Caco-2 (cell line): ENCODE measurements around the gene FREY1. TPM values are rescaled to one million over a fixed set of nuclear protein-coding genes. Genes with fewer than 3 reads are reported as not detected.

Experiments used
- BruUV-seq: library from RNA; stranded (reverse); fragments of 400-500 nt; replicated peaks from 2 replicates; lab custom pipeline; 2021; lab: Mats Ljungman, UMichigan
- CTCF ChIA-PET: fragments of 300-600 bp; sonication (Branson Sonifier 250); formaldehyde crosslinking; loops from one replicate; lab custom pipeline; 2022; ENCODE audit warnings: antibody characterized with exemption; lab: Charles Lee
- POLR2A ChIA-PET: fragments of 300-600 bp; sonication (Branson Sonifier 250); formaldehyde crosslinking; loops from one replicate; lab custom pipeline; 2022; ENCODE audit warnings: antibody characterized with exemption; lab: Charles Lee
- DNase-seq, 2 experiments: peaks; one replicate each; pipeline versions ENCODE4 v3.0.0 to v3.0.0-alpha.2; 2020 to 2022
- H3K27me3 ChIP-seq: replicated peaks from 2 replicates; pipeline ENCODE4 v1.6.0; 2011; ENCODE audit warnings: low read length; ENCODE audit not compliant: control insufficient read depth, insufficient read depth
- H3K36me3 ChIP-seq: 2 replicates; pipeline ENCODE4 v1.5.1; 2011; ENCODE audit warnings: low read length; ENCODE audit not compliant: control insufficient read depth, insufficient read depth
- H3K4me1 ChIP-seq: fragments of 250-450 bp; sonication (Bioruptor Pico); 2 replicates; pipeline ENCODE4 v1.5.1; 2020; ENCODE audit warnings: mild to moderate bottlenecking
- H3K4me3 ChIP-seq: 2 replicates; pipeline ENCODE4 v1.5.1; 2011; ENCODE audit warnings: low read depth, mild to moderate bottlenecking, control low read depth, low read length
- H3K9me3 ChIP-seq: fragments of 250-450 bp; sonication (Bioruptor Pico); 2 replicates; pipeline ENCODE4 v1.5.1; 2020; ENCODE audit warnings: mild to moderate bottlenecking, moderate library complexity
- H3K27ac Mint-ChIP-seq: one replicate; pipeline ENCODE4 v1.8.0; 2022; ENCODE audit warnings: mixed read lengths; ENCODE audit not compliant: unreplicated experiment
- H3K27me3 Mint-ChIP-seq: one replicate; pipeline ENCODE4 v1.8.0; 2022; ENCODE audit warnings: mixed read lengths; ENCODE audit not compliant: insufficient read depth, unreplicated experiment
- H3K36me3 Mint-ChIP-seq: one replicate; pipeline ENCODE4 v1.8.0; 2022; ENCODE audit warnings: mild to moderate bottlenecking, mixed read lengths; ENCODE audit not compliant: insufficient read depth, unreplicated experiment
- H3K4me1 Mint-ChIP-seq: one replicate; pipeline ENCODE4 v1.8.0; 2022; ENCODE audit warnings: low read depth, mixed read lengths; ENCODE audit not compliant: unreplicated experiment
- H3K4me3 Mint-ChIP-seq: one replicate; pipeline ENCODE4 v1.8.0; 2022; ENCODE audit warnings: mild to moderate bottlenecking, moderate library complexity, mixed read lengths; ENCODE audit not compliant: unreplicated experiment
- H3K9me3 Mint-ChIP-seq: one replicate; pipeline ENCODE4 v1.8.0; 2022; ENCODE audit warnings: mixed read lengths; ENCODE audit not compliant: unreplicated experiment
- CTCF ChIP-seq, 2 experiments: fragments of 200-600 bp in 1 of 2; IDR thresholded peaks; 1 replicate in 1 of 2; 2 replicates in 1 of 2; pipeline versions ENCODE4 v1.5.1 to v1.8.0; 2011 to 2022; ENCODE audit warnings: antibody characterized with exemption in 1 of 2, control low read depth in 1 of 2, inconsistent platforms in 1 of 2, low read depth in 1 of 2, low read length in 1 of 2, mild to moderate bottlenecking in 1 of 2, moderate library complexity in 1 of 2; ENCODE audit not compliant: insufficient read depth in 1 of 2, severe bottlenecking in 1 of 2, unreplicated experiment in 1 of 2
- intact Hi-C: fragments of 100-400 bp; cut with micrococcal nuclease; formaldehyde crosslinking; loops from one replicate; pipeline ENCODE4 v1.10.0; 2022; ENCODE audit not compliant: unreplicated experiment
- total RNA-seq: library from RNA; stranded (reverse); gene quantifications from 2 replicates; pipeline ENCODE4 v1.2.3, GENCODE V29; 2022

FREY1 gene
- total RNA-seq, 1 experiment from 2014 or later: 1.2 TPM

DNA sequence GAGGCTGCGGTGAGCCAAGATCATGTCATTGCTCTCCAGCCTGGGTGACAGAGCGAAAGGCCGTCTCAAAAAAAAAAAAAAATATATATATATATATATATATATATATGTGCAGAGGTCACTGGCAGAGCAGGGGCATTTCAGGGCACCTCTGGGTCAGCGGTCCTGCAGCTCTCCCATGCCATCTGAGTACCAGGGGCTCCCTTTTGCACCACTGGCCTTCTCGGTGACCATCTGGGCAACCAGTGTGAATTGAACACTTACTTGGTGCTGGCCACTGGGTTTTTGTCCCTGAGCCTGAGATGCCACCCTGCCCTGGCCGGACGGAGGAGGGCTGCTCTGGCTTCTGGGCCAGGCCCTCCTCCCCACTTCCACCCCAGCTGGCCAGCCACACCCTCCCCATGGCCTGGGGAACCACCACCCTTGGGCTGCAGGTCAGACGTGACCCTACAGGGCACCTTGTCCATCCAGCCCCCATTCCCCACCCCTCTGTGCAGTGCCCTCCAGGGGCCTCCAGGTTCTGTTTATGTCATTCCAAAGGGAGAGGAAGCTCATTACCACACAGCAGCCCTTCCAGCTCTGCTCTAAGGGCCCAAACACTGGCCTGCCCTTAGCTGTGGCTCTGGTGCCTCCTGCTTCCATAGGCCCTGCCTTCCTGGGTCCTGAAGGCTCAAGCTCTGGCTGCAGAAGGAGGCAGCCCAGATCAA lies 11.4 kb downstream of the FREY1 start:
- TF ChIP-seq CTCF (IDR thresholded peaks at IDR 0.05; ENCODE audit: insufficient read depth in 1 of 2, low read depth in 1 of 2, low read length in 1 of 2, severe bottlenecking in 1 of 2, unreplicated experiment in 1 of 2): no peak
- no peak for DNase-seq
- peaks cover 4% of the 10 kb centered on the region for H3K27me3 Mint-ChIP-seq
- H3K27ac Mint-ChIP-seq: no peak overlapping the region
- Histone ChIP-seq H3K27me3 (no peaks in the 10 kb centered on the region), H3K36me3 (no peaks in the 10 kb centered on the region), H3K4me1 (peaks cover 10% of the 10 kb centered on the region), H3K4me3 (no peak overlapping the region), H3K9me3 (no peaks in the 10 kb centered on the region)
- peaks cover 4% of the 10 kb centered on the region for H3K36me3 Mint-ChIP-seq
- no peaks in the 10 kb centered on the region for H3K9me3 Mint-ChIP-seq
- BruUV-seq: no TSS peak
- ChIA-PET CTCF (interaction anchor here (0.6 to 1.3 kb wide), 2 partner anchors 22 to 256 kb away, joined by 3 to 5 read pairs; partner anchors contain the start of gene PEX16), POLR2A (no interaction called here)
- peaks cover 12% of the 10 kb centered on the region for H3K4me1 Mint-ChIP-seq
- H3K4me3 Mint-ChIP-seq: no peak overlapping the region
- intact Hi-C loops: no loop called here

- H3K9me3 ChIP-seq: no peaks in the 10 kb centered on the region
- no peak overlapping the region for H3K27ac Mint-ChIP-seq
- no peak overlapping the region for H3K4me3 ChIP-seq
- ChIA-PET CTCF (no interaction called here), POLR2A (no interaction called here)
- peaks cover 6% of the 10 kb centered on the region for H3K4me1 Mint-ChIP-seq
- no peak overlapping the region for H3K4me3 Mint-ChIP-seq
- H3K27me3 Mint-ChIP-seq: peaks cover 4% of the 10 kb centered on the region
- H3K36me3 Mint-ChIP-seq: peaks cover 4% of the 10 kb centered on the region
- no peaks in the 10 kb centered on the region for H3K36me3 ChIP-seq
- TF ChIP-seq CTCF (IDR thresholded peaks at IDR 0.05; ENCODE audit: insufficient read depth in 1 of 2, low read depth in 1 of 2, low read length in 1 of 2, severe bottlenecking in 1 of 2, unreplicated experiment in 1 of 2): no peak
- peaks cover 7% of the 10 kb centered on the region for H3K4me1 ChIP-seq
- no TSS peak for BruUV-seq
- no peaks in the 10 kb centered on the region for H3K27me3 ChIP-seq
- no peak for DNase-seq
- no peaks in the 10 kb centered on the region for H3K9me3 Mint-ChIP-seq
- intact Hi-C loops: no loop called here
Measured at GRCh38 chr11:45894555-45895247, 12.4 kb downstream of the FREY1 start.

DNA sequence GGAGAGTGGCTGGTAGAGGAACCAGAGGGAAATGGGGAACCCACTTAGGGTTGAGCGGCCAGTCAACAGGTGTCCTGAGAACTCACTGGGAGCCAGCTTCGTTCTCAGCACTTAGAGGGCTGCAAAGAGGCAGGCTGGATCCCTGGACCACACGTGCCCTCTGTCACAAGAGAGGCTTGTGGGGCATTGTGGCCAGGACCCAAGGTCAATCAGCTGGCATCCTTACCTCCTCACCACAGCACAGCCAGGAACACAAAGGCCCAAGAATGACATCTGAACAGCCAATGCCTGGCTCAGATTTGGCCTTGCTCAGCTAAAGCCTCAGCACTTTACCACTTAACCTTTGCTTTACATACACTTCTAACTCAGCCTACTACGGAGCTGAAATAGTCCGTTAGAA lies 14.2 kb downstream of the FREY1 start:
- intact Hi-C loops: no loop called here
- no peak overlapping the region for H3K4me3 Mint-ChIP-seq
- no peaks in the 10 kb centered on the region for H3K9me3 Mint-ChIP-seq
- H3K27me3 ChIP-seq: no peaks in the 10 kb centered on the region
- no peak for TF ChIP-seq CTCF (IDR thresholded peaks at IDR 0.05; ENCODE audit: insufficient read depth in 1 of 2, low read depth in 1 of 2, low read length in 1 of 2, severe bottlenecking in 1 of 2, unreplicated experiment in 1 of 2)
- no peak for DNase-seq
- no peaks in the 10 kb centered on the region for H3K4me1 ChIP-seq
- no peaks in the 10 kb centered on the region for H3K36me3 ChIP-seq
- peaks cover 6% of the 10 kb centered on the region for H3K4me1 Mint-ChIP-seq
- POLR2A ChIA-PET: no interaction called here
- H3K27me3 Mint-ChIP-seq: peaks cover 2% of the 10 kb centered on the region
- no peak overlapping the region for H3K27ac Mint-ChIP-seq
- H3K9me3 ChIP-seq: no peaks in the 10 kb centered on the region
- CTCF ChIA-PET: interaction anchor here (0.5 kb wide), 1 partner anchor 148 kb away, joined by 3 read pairs; no protein-coding TSS in a partner anchor
- no TSS peak for BruUV-seq
- no peak overlapping the region for H3K4me3 ChIP-seq
- peaks cover 4% of the 10 kb centered on the region for H3K36me3 Mint-ChIP-seq
